Lung (tissue), 12 donors: ENCODE data around the gene IL1RAPL1. TPM values are rescaled to one million over a fixed set of nuclear protein-coding genes. Genes with fewer than 3 reads are reported as not detected.
A peak's percentile ranks its signal among the peaks of the same experiment; 100 is the strongest.

Experiments
- ATAC-seq: fragments of 200-7000 bp; cut with Tn5 transposase; one replicate; pipeline ENCODE4 v1.9.1; 2020; ENCODE audit warnings: moderate number of reproducible peaks; ENCODE audit not compliant: insufficient read depth, low FRiP score
- DNase-seq, 3 donors: peaks; one replicate each; pipeline ENCODE4 v3.0.0-alpha.2; 2013 to 2017
- H3K27ac ChIP-seq, 2 donors: one replicate each; pipeline ENCODE4 v1.5.1; 2013; ENCODE audit warnings: mild to moderate bottlenecking in 2 of 2, moderate library complexity in 2 of 2, control low read depth in 1 of 2, inconsistent platforms in 1 of 2, low read depth in 1 of 2, low read length in 1 of 2
- H3K27me3 ChIP-seq, 3 donors: one replicate each; pipeline ENCODE4 v1.5.1; 2013; ENCODE audit warnings: low read length in 2 of 3; ENCODE audit not compliant: control insufficient read depth in 3 of 3, insufficient read depth in 3 of 3
- H3K36me3 ChIP-seq, 4 donors: one replicate each; pipeline ENCODE4 v1.5.1; 2013; ENCODE audit warnings: low read length in 4 of 4, mild to moderate bottlenecking in 1 of 4, moderate library complexity in 1 of 4; ENCODE audit not compliant: control insufficient read depth in 4 of 4, insufficient read depth in 4 of 4
- H3K4me1 ChIP-seq, 5 donors: one replicate each; pipeline ENCODE4 v1.5.1; 2013; ENCODE audit warnings: low read length in 5 of 5, mild to moderate bottlenecking in 2 of 5, moderate library complexity in 1 of 5; ENCODE audit not compliant: control insufficient read depth in 5 of 5, insufficient read depth in 5 of 5
- H3K4me3 ChIP-seq: one replicate; pipeline ENCODE4 v1.5.1; 2013; ENCODE audit warnings: mild to moderate bottlenecking, control low read depth, moderate library complexity
- H3K9ac ChIP-seq, 2 donors: one replicate each; pipeline ENCODE4 v1.5.1; 2013; ENCODE audit warnings: low read length in 2 of 2, control low read depth in 1 of 2; ENCODE audit not compliant: insufficient read depth in 1 of 2
- H3K9me3 ChIP-seq, 4 donors: one replicate each; pipeline ENCODE4 v1.5.1; 2013; ENCODE audit warnings: low read length in 3 of 4, mild to moderate bottlenecking in 1 of 4, moderate library complexity in 1 of 4; ENCODE audit not compliant: control insufficient read depth in 4 of 4, insufficient read depth in 3 of 4
- WGBS, 2 donors: extraction: QIAGEN DNeasy Blood & Tissue Kit; methylation state at CpG; one replicate each; pipeline ENCODE4 v1.1.7; 2013; 5-methylcytosine and 5-hydroxymethylcytosine counted together
- polyA plus RNA-seq, 2 donors: library from polyadenylated mRNA; stranded (reverse); fragments of 200-250 nt; gene quantifications; one replicate each; pipeline ENCODE4 v1.2.1, GENCODE V29; 2013
- total RNA-seq, 2 donors: library from RNA; depleted of rRNA in 1 of 2; stranded (reverse); fragments of >200 nt in 1 of 2; gene quantifications; one replicate each; pipeline ENCODE4 v1.2.1, GENCODE V29; 2014 to 2021
- TF ChIP-seq, protein P1 (sequence below): IDR thresholded peaks from 2 replicates; pipeline ENCODE4 v1.5.1; 2012; ENCODE audit warnings: mild to moderate bottlenecking; ENCODE audit errors: control extremely low read depth, extremely low read depth
- donor health status: control.
- donor health status: control.
- donor health status: Bipolar disorder and iron deficiency.
- donor health status: healthy.
- donor health status: DM: yes; HTN: yes; CAD: no.

IL1RAPL1 gene
- total and polyA plus RNA-seq, 4 donors = 2.2 TPM; not detected in 3

DNA sequence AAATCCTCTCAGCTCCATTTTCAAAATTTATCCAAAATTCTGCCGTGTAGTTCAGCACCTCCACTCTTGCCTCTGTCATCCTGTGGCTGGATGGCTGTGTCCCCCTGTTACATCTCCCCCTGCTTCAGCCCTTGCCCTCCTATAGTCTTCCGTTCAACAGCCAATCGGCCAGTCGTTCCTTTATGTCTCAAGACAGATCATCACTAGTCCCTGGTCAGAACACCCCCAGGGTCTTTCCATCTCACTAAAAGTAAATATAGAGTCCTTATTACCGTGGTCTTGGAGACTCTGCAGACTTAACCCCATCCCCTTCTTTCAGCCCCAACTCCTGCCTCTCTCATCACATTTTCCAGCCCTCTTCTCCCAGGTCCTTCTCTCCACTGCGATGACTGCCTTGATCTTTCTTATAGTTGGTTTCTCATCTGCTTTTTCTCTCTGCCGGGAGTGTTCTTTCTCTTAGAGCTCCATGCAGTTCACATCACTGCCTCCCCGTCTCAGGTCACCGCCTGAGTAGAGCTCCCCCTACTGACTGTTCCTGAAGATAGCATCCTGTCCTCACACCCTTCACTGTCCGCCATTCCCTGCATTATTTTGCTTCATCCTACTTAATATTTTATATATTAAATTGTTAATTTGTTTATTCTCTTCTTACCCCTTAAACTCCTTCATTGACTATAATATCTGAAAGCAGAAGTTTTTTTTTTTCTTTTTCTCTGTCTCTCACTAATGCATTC is 891.3 kb downstream of the IL1RAPL1 start:
- DNase-seq (peak in 1 of 3 donors; percentile 17), ATAC-seq (no peak)
- no peak overlapping the region for H3K4me3 ChIP-seq
- WGBS, 2 donors = 42 to 57% methylated on average over 9 to 10 of the region's 10 CpGs
- H3K4me1 ChIP-seq = no peaks in the 10 kb centered on the region
- no peak overlapping the region for H3K27ac ChIP-seq
- TF ChIP-seq, protein P1, sequence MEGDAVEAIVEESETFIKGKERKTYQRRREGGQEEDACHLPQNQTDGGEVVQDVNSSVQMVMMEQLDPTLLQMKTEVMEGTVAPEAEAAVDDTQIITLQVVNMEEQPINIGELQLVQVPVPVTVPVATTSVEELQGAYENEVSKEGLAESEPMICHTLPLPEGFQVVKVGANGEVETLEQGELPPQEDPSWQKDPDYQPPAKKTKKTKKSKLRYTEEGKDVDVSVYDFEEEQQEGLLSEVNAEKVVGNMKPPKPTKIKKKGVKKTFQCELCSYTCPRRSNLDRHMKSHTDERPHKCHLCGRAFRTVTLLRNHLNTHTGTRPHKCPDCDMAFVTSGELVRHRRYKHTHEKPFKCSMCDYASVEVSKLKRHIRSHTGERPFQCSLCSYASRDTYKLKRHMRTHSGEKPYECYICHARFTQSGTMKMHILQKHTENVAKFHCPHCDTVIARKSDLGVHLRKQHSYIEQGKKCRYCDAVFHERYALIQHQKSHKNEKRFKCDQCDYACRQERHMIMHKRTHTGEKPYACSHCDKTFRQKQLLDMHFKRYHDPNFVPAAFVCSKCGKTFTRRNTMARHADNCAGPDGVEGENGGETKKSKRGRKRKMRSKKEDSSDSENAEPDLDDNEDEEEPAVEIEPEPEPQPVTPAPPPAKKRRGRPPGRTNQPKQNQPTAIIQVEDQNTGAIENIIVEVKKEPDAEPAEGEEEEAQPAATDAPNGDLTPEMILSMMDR = no peak
- peaks cover 0 to 4% (median 0%) of the 10 kb centered on the region in 3 donors for H3K27me3 ChIP-seq
- no peaks in the 10 kb centered on the region for H3K36me3 ChIP-seq
- no peaks in the 10 kb centered on the region for H3K9me3 ChIP-seq
- no peak overlapping the region for H3K9ac ChIP-seq

- Histone ChIP-seq H3K27ac (no peak overlapping the region), H3K9me3 (no peaks in the 10 kb centered on the region), H3K4me1 (no peaks in the 10 kb centered on the region), H3K27me3 (peaks cover 0 to 4% (median 0%) of the 10 kb centered on the region in 3 donors), H3K36me3 (no peaks in the 10 kb centered on the region), H3K4me3 (no peak overlapping the region), H3K9ac (no peak overlapping the region)
- DNase-seq (no peak), ATAC-seq (no peak)
- TF ChIP-seq, protein P1 = no peak
- WGBS, 2 donors = 81 to 91% methylated on average over 2 of the region's 2 CpGs
Observed at GRCh38 chrX:29487214-29487613, 900.0 kb downstream of the IL1RAPL1 start.

GRCh38 chrX:29487714-29488113 is 900.5 kb downstream of the IL1RAPL1 start:
- WGBS, 2 donors = 25 to 41% methylated on average over 1 of the region's 1 CpG
- Histone ChIP-seq H3K36me3 (no peaks in the 10 kb centered on the region), H3K9me3 (no peaks in the 10 kb centered on the region), H3K4me3 (no peak overlapping the region), H3K27me3 (peaks cover 0 to 4% (median 0%) of the 10 kb centered on the region in 3 donors), H3K9ac (no peak overlapping the region), H3K27ac (no peak overlapping the region), H3K4me1 (no peaks in the 10 kb centered on the region)
- TF ChIP-seq, protein P1 = no peak
- no peak for ATAC-seq
- no peak for DNase-seq
